Muscle of back (tissue), 11 donors: ENCODE data around the gene UNC79. TPM values are rescaled to one million over a fixed set of nuclear protein-coding genes. Genes with fewer than 3 reads are reported as not detected.
"Not testable (repeated sequence)": the region's sequence is repeated elsewhere in the genome, so short reads cannot be mapped to it uniquely, and the experiment has no call there.

Experiments used
- DNase-seq, 3 donors: peaks; one replicate each; pipeline versions ENCODE4 v3.0.0 to v3.0.0-alpha.2; 2013
- polyA plus RNA-seq, 10 donors: library from polyadenylated mRNA; unstranded; fragments of 120-200 nt; gene quantifications; one replicate each; pipeline ENCODE4 v1.2.1, GENCODE V29; 2013; ENCODE audit not compliant: insufficient read length in 10 of 10

The UNC79 gene
- polyA plus RNA-seq, 10 donors = 0.25 to 0.60 (median 0.39) TPM

GRCh38 chr14:93493054-93493453, 62.3 kb downstream of the UNC79 start:
- no peak for DNase-seq

- not testable (repeated sequence) for DNase-seq
Measured at GRCh38 chr14:93493622-93494021, 62.9 kb downstream of the UNC79 start.

GRCh38 chr14:93496856-93497741, 66.4 kb downstream of the UNC79 start:
- DNase-seq = no peak

GRCh38 chr14:93510056-93510455, 79.3 kb downstream of the UNC79 start:
- no peak for DNase-seq

GRCh38 chr14:93511001-93511400, 80.3 kb downstream of the UNC79 start:
- DNase-seq = no peak

DNA sequence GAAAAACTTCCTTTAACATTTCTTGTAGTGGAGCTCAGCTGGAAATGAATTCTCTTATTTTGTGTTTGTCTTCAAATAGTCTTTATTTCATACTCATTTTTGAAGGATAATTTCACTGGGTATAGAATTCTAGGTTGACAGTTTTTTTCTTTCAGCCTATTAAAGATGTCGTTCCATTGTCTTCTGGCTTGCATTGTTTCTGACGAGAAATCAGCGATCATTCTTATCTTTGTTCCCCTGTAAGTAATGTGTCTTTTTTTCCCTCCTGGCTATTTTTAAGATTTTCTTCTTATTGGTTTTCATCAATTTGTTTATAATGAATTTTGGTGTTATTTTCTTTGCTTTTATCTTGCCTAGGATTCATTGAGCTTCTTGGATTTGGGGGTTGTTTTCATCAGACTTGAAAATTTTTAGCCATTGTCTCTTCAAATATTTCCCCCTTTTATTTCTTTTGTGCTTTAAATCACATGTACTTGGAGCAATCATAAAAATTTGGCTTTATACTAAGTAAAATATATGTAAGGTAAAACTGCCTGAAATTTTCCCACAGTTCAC, 89.4 kb downstream of the UNC79 start:
- no peak for DNase-seq

DNA sequence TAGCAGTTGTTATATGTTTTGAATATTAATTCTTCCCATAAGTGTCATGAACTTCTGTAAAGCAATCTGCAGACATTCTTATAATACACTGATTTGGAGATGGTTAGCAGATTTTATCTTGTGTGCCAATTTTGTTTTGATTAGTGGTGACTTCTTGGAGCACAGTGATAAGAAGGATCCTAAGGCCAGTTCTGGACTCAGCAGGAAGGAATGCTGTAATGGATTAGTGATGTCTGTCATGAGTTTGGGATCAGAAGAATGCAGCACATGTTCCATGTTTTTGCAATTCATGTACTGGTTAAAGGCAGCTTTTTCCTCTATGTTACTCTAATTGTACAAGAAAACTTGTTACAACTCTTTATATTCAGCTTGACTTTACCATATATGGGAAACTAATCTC, 91.5 kb downstream of the UNC79 start:
- no peak for DNase-seq

- not testable (repeated sequence) for DNase-seq
Measured at GRCh38 chr14:93525216-93525615, 94.5 kb downstream of the UNC79 start.

DNA sequence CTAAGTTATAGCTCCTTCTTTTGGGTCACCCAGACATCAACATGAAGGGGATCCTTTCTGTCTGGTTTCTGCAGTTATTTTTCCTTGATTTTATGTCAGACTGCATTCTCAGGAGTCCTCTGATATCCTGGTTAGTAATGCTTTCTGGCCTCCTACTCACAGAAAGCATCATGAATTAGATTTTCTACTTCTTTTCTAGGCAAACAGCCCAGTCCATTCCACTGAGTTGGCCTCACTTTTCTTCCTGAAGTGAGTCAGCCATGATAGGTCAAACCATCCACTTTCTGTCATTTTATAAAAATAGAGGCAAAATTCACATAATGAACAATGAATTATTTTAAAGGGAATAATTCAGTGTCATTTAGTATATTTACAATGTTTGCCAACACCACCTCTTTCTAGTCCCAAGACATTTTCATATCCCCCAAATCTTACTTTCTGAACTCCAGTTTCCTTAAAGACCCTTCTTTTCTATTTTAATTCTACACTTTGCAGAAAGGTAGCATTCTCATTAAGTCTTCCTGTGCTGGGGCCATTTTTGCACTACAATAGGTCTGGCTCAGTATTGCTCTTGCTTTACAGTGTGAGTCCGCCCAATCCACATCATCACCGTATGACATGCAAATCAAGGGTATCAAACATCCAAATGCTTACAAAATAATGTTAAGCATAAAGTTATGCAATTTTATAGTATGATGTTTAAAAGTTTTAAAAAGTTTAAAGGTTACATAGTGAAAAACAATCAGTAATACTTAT, 95.1 kb downstream of the UNC79 start:
- DNase-seq = peak; percentile 10 to 57 (median 51)

- DNase-seq = peak in 2 of 3 donors; percentile 11 to 16
Measured at GRCh38 chr14:93527203-93527607, 96.5 kb downstream of the UNC79 start.

GRCh38 chr14:93528884-93529558, 98.3 kb downstream of the UNC79 start:
- DNase-seq = no peak

- DNase-seq = no peak
Measured at GRCh38 chr14:93531644-93532043, 100.9 kb downstream of the UNC79 start.

DNA sequence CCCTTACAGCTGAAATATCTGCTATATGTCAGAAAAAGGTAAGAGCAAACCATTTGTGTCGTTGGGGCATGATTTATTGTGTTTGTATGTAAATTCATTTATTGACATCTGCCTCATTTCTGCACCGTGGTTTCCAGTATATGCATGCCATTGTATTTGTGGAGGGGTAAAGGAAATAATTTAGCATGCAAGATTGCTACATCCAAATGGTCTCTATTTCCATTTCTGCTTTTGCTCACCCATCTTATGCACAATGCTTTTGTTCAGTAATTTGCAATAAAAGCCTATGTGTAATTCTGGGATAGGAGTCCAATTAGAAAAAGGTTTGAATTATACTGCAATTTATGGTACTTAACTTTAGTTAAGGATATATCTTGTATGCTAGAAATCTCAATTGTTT, 101.8 kb downstream of the UNC79 start:
- DNase-seq = no peak

GRCh38 chr14:93533437-93533836, 102.7 kb downstream of the UNC79 start:
- DNase-seq = no peak

DNA sequence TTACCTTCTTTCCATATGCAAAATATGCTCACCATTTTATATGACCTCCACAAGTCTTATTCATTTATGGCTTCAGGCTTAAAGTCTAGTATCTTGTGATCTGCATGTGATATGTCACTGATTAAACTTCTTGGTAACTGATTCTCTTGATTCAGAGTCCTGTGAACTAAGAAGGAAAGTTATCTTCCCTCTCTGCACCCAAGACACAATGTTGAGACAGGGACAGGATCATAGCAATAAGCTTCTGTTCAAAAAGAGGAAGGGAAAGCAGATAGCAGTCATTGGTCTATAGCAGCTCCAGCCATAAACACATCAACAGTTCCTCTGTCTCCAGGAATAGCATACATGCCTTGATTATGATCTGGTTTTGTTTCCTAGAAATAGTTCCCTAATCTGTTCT, 103.1 kb downstream of the UNC79 start:
- DNase-seq = peak in 1 of 3 donors; percentile 23

DNA sequence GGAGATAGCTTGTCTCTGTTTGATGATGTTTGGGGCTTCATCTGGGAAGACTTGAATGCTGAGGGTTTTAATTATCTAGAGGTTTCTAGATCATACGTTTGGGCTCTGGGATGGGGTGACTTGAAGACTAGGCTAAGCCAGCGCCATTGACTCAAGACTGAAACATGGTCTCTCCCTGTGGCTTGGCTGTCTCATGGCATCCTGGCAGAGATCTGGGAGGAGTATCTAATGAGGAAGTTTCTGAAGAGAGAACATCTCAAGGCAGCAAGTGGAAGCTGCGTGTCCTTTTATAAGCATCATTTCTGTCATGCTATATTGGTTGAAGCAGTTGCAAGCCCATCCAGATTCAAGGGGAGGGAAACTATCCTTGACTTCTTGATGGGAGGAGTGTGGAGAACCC, 104.8 kb downstream of the UNC79 start:
- no peak for DNase-seq

DNA sequence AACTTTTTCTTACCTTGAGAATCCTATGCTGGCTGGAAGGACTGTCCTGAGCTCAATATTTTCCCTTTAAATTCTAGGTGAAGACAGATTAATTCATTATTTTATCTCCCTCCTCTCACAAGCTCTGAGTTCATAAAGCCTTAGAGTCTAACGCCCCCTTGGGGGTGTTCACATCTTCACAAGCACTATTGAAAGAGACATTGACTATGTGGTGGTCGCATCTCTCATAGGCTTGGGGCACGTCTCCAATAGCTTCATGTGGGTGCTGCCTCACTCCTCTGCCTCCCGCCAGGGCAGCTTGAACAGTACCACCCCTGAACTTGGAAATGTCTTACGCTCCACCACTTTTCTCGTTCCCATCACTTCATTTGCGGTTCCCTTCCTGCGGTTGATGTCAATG, 106.2 kb downstream of the UNC79 start:
- no peak for DNase-seq

DNA sequence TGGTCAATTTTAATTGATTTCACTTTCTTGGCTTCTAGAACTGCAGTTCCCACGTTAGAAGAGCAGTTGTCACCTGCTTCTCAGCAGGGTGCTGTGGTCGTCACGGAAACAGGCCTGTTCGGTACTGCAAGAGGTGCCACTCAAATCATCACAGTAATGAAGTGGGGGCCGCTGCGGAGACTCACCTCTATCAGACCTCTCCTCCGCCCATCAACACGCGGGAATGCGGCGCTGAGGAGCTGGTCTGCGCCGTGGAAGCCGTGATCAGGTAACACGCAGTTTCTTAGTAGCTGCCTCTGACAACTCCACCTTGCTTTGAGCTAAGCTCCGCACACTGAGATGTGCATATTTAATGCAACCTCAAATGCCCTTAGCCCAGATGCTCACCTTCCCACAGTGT, 107.2 kb downstream of the UNC79 start:
- no peak for DNase-seq

DNA sequence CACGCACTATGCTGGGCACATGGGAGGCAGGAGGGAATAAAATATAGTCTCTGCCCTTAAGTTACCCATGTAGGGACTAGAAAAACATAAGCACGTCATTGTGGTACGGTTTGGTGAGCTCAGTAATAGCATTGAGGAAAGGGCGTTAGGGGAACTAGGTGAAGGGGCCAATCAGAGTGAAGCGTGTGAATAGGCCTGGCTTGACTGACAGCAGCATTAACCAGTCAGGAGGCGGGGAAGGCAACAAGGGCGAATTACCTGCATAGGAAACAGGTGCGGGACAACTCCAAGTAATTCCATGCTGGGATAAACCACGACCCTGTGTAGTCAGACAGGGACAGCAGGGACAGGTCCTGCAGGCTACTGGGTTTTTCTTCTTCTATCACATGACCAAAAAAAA, 107.7 kb downstream of the UNC79 start:
- DNase-seq = no peak

- no peak for DNase-seq
Measured at GRCh38 chr14:93540235-93540634, 109.5 kb downstream of the UNC79 start.

DNA sequence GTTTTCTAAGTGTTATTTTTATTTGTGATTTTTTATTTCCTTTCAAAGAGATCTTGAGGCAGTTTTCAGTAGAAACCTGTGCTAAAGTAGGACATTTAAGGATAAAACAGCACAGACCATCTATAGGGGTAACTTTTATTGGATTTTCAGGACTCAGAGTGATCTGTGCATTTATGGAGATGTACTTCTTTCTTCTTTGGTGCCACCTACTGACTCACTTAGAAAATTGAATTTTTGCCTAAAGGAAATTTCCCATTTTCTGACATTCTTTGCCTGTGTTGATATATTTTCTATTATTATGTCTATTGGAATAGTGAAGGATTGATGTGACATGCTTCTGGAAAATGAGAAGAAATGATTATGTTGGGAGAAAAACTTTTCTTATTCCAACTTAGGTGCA, 113.0 kb downstream of the UNC79 start:
- DNase-seq = peak; percentile 4 to 20 (median 9)

GRCh38 chr14:93544212-93544611, 113.5 kb downstream of the UNC79 start:
- no peak for DNase-seq
